ENCODE measurements around the gene EVC2.
"Not testable (repeated sequence)": the region's sequence is repeated elsewhere in the genome, so short reads cannot be mapped to it uniquely, and the experiment has no call there.

Gene EVC2

GRCh38 chr4:5619913-5620625, 88.3 kb downstream of the EVC2 start:
- POLR2A ChIA-PET, result no interaction called here
- no peak for DNase-seq (ENCODE audit: extremely low spot score)
- TF ChIP-seq, protein P1, sequence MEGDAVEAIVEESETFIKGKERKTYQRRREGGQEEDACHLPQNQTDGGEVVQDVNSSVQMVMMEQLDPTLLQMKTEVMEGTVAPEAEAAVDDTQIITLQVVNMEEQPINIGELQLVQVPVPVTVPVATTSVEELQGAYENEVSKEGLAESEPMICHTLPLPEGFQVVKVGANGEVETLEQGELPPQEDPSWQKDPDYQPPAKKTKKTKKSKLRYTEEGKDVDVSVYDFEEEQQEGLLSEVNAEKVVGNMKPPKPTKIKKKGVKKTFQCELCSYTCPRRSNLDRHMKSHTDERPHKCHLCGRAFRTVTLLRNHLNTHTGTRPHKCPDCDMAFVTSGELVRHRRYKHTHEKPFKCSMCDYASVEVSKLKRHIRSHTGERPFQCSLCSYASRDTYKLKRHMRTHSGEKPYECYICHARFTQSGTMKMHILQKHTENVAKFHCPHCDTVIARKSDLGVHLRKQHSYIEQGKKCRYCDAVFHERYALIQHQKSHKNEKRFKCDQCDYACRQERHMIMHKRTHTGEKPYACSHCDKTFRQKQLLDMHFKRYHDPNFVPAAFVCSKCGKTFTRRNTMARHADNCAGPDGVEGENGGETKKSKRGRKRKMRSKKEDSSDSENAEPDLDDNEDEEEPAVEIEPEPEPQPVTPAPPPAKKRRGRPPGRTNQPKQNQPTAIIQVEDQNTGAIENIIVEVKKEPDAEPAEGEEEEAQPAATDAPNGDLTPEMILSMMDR (IDR thresholded peaks at IDR 0.05; ENCODE audit: control extremely low read depth, extremely low read depth, low read depth, missing control alignments), result no peak
- CTCF ChIA-PET, result no interaction called here

DNA sequence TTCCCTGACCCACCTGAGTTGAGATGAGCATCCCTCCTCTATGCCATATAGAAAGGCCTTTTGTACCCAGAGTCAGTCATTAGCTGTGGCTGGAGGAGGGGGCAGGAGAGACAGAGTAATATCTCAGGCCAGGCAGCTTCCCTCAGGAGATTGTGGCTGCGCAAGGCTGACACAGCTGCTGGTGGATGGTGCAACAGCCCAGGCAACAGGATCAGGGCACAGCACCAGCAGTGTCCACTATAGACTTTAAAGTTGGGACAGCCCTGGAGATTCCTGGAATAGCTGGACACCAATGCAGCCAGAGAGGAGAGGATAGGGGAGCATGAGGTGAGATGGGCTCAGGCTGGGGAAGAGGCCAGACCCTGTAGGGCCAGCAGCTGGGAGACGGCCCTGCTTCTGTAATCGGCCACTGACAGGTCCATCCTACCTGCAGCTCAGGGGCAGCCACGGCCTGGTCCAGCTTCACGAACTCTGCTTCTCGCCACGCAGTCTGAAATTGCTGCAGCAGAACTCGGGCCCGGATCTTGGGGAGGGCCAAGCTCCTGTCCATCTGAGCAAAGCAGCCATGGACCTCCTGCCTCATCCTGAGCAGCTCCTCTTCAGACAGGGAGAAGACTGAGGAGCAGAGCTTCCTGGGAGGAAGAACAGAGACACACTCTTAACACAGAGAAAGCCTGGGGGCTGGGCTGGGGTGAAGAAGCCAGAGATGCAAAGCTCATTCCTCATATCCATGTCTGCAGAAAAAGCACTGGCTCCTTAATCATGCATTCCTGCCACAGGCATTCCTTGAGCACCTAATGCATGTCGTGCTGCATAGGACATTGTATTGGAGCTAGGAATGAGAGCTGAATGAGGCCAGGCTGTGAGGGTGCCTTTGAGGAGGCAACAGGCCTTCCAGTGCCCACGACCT, 90.1 kb downstream of the EVC2 start:
- CTCF ChIA-PET, result no interaction called here

DNA sequence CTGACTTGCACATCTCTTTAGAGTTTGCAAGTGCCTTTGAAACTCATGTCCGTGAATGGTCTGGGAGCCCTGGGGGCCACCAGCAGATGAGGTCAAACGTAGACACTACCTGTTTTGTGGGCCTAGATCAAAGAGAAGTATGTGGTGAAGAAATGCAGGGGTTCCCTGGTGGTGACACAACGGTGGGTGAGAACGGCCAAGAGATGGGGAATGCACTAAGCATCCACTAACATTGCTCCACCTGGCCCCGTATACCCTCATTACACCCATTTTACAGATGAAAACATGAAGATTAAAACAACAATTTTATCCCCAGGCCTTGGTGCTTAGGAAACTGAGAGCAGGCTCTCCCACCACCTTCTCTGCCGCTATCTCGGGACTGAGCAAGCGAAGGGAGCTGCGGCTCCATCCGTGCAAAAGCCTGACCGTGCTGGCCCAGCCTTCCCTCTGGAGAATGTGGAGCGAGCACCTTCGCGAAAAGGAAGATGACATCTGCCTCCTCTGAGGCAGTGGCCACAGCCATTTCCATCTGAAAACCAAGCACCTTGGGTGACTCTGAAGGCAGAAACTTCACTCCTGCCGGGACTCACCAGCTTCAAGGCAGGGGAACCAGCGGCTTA, 91.9 kb downstream of the EVC2 start:
- CTCF ChIA-PET, result no interaction called here
- TF ChIP-seq, protein P1 (IDR thresholded peaks at IDR 0.05; ENCODE audit: control extremely low read depth, extremely low read depth, low read depth, missing control alignments), result no peak
- no peak for DNase-seq (ENCODE audit: extremely low spot score)
- POLR2A ChIA-PET, result no interaction called here

More for the DNA sequence above, 90.1 kb downstream of the EVC2 start:
- POLR2A ChIA-PET, result no interaction called here
- TF ChIP-seq, protein P1 (IDR thresholded peaks at IDR 0.05; ENCODE audit: control extremely low read depth, extremely low read depth, low read depth, missing control alignments), result no peak
- no peak for DNase-seq (ENCODE audit: extremely low spot score)

GRCh38 chr4:5615496-5616075, 92.8 kb downstream of the EVC2 start:
- TF ChIP-seq, protein P1 (IDR thresholded peaks at IDR 0.05; ENCODE audit: control extremely low read depth, extremely low read depth, low read depth, missing control alignments), result no peak
- ChIA-PET CTCF (no interaction called here), POLR2A (no interaction called here)
- no peak for DNase-seq (ENCODE audit: extremely low spot score)

DNA sequence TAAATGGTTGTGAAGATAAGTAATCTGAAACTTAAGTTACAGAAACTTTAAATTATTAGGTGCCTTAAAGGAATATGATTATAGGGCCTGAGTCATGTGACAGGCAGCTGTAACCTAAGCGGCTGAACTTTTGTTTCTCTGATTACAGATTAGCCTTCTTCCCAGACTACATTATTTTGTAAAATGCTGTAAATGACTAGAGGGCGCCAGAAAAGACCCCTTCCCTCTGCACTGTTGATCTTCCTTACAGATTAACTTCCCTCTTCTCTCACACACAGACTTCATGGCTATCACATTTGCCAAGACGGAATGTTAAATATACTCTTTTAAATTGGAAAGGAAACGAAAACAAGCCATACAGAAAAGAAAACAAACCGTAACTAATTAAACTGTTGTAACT, 96.6 kb downstream of the EVC2 start:
- POLR2A ChIA-PET, result no interaction called here
- DNase-seq (ENCODE audit: extremely low spot score), result no peak
- TF ChIP-seq, protein P1 (IDR thresholded peaks at IDR 0.05; ENCODE audit: control extremely low read depth, extremely low read depth, low read depth, missing control alignments), result no peak
- CTCF ChIA-PET, result no interaction called here

- CTCF ChIA-PET, result no interaction called here
- no peak for DNase-seq (ENCODE audit: extremely low spot score)
- TF ChIP-seq, protein P1 (IDR thresholded peaks at IDR 0.05; ENCODE audit: control extremely low read depth, extremely low read depth, low read depth, missing control alignments), result no peak
- POLR2A ChIA-PET, result no interaction called here
Measured at GRCh38 chr4:5609306-5610007, 98.9 kb downstream of the EVC2 start.

GRCh38 chr4:5593828-5594227, 114.5 kb downstream of the EVC2 start:
- CTCF ChIA-PET; DNase-seq (ENCODE audit: extremely low spot score): not testable (repeated sequence)

More at GRCh38 chr4:5593828-5594227, 114.5 kb downstream of the EVC2 start:
- POLR2A ChIA-PET, result not testable (repeated sequence)

Measured in GM10248 (cell line).